T-helper 2 cell (primary cell): ENCODE measurements around the gene NCOA1.

Source experiments
- DNase-seq, 5 experiments: peaks; one replicate each; pipeline versions ENCODE4 v3.0.0 to v3.0.0-alpha.2; 2012 to 2022

NCOA1 gene

GRCh38 chr2:24708537-24709152 lies 217.6 kb downstream of the NCOA1 start:
- no peak for DNase-seq

- no peak for DNase-seq
These were observed 219.8 kb downstream of the NCOA1 start for GRCh38 chr2:24710806-24711205.

- no peak for DNase-seq
These were observed 220.8 kb downstream of the NCOA1 start for GRCh38 chr2:24711865-24712264.

- DNase-seq: no peak
These were observed 221.2 kb downstream of the NCOA1 start for GRCh38 chr2:24712296-24712695.

GRCh38 chr2:24717263-24717951 lies 226.4 kb downstream of the NCOA1 start:
- no peak for DNase-seq

GRCh38 chr2:24720310-24720709 lies 229.3 kb downstream of the NCOA1 start:
- no peak for DNase-seq

GRCh38 chr2:24721470-24721869 lies 230.4 kb downstream of the NCOA1 start:
- no peak for DNase-seq

- DNase-seq: no peak
These were observed 231.2 kb downstream of the NCOA1 start for GRCh38 chr2:24722141-24722790.

GRCh38 chr2:24723191-24723590 lies 232.1 kb downstream of the NCOA1 start:
- peak in 1 of 5 experiments; percentile 4 for DNase-seq

- DNase-seq: no peak
These were observed 232.6 kb downstream of the NCOA1 start for GRCh38 chr2:24723665-24724064.

GRCh38 chr2:24724111-24724775 lies 233.2 kb downstream of the NCOA1 start:
- DNase-seq: no peak

- no peak for DNase-seq
These were observed 234.9 kb downstream of the NCOA1 start for GRCh38 chr2:24725956-24726355.

- no peak for DNase-seq
These were observed 239.4 kb downstream of the NCOA1 start for GRCh38 chr2:24730481-24730880.

GRCh38 chr2:24731040-24731439 lies 240.0 kb downstream of the NCOA1 start:
- DNase-seq: no peak

GRCh38 chr2:24731923-24732322 lies 240.9 kb downstream of the NCOA1 start:
- no peak for DNase-seq

GRCh38 chr2:24734741-24735140 lies 243.7 kb downstream of the NCOA1 start:
- no peak for DNase-seq

GRCh38 chr2:24739354-24740025 lies 248.4 kb downstream of the NCOA1 start:
- DNase-seq: peak in 1 of 5 experiments; percentile 19

- DNase-seq: no peak
These were observed 249.1 kb downstream of the NCOA1 start for GRCh38 chr2:24740142-24740541.

GRCh38 chr2:24742730-24743129 lies 251.7 kb downstream of the NCOA1 start:
- peak in 1 of 5 experiments; percentile 7 for DNase-seq

- no peak for DNase-seq
These were observed 252.9 kb downstream of the NCOA1 start for GRCh38 chr2:24743924-24744323.

GRCh38 chr2:24744356-24744755 lies 253.3 kb downstream of the NCOA1 start:
- DNase-seq: no peak

- no peak for DNase-seq
These were observed 254.8 kb downstream of the NCOA1 start for GRCh38 chr2:24745825-24746224.

GRCh38 chr2:24747299-24747698 lies 256.2 kb downstream of the NCOA1 start:
- DNase-seq: no peak
